Kidney epithelial cell (primary cell): ENCODE measurements around the gene NUDT6. TPM values are rescaled to one million over a fixed set of nuclear protein-coding genes. Genes with fewer than 3 reads are reported as not detected.
"Not testable (repeated sequence)": the region's sequence is repeated elsewhere in the genome, so short reads cannot be mapped to it uniquely, and the experiment has no call there.

Source experiments
- DNase-seq: peaks from one replicate; pipeline ENCODE4 v3.0.0-alpha.2; 2010; ENCODE audit warnings: low read depth
- H3K27me3 ChIP-seq: 2 replicates; pipeline ENCODE4 v1.6.0; 2011; ENCODE audit warnings: low read length; ENCODE audit not compliant: control insufficient read depth, insufficient read depth
- H3K36me3 ChIP-seq: 2 replicates; pipeline ENCODE4 v1.5.1; 2011; ENCODE audit warnings: low read length; ENCODE audit not compliant: control insufficient read depth, insufficient read depth
- H3K4me3 ChIP-seq: 2 replicates; pipeline ENCODE4 v1.5.1; 2011; ENCODE audit warnings: low read depth, mild to moderate bottlenecking, control low read depth, low read length
- total RNA-seq: library from RNA; depleted of rRNA; stranded (reverse); fragments of >200 nt; gene quantifications from 2 replicates; pipeline ENCODE4 v1.2.3, GENCODE V29; 2015
- TF ChIP-seq, protein P1 (sequence below): IDR thresholded peaks from 2 replicates; pipeline ENCODE4 v1.5.1; 2011; ENCODE audit warnings: mild to moderate bottlenecking, moderate library complexity, low read length, control low read depth, inconsistent platforms; ENCODE audit not compliant: insufficient read depth, poor library complexity, severe bottlenecking

NUDT6 gene
- total RNA-seq, 1 donor from 2014 or later = 9.7 TPM

DNA sequence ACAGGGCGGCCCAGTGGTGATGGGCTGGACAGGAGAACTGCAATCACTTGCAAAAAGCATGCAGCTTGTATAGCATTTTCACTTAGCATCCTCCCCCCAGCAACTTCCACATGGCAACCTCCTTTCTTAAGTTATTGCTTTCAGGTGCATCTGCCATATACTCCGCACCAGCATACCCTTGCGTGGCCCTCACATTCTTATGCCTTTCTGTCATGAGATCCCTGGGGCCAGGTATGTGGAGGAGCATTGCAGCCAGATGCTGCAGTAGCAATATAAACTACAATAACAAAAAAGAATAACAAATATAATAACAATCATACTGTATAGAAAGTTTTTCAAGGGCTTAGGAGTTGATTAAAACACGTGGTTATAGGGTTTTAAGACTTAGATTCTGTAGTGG lies 26.3 kb upstream of the NUDT6 start:
- Histone ChIP-seq H3K36me3 (no peaks in the 10 kb centered on the region), H3K4me3 (no peak overlapping the region), H3K27me3 (no peaks in the 10 kb centered on the region)
- DNase-seq = no peak
- TF ChIP-seq, protein P1, sequence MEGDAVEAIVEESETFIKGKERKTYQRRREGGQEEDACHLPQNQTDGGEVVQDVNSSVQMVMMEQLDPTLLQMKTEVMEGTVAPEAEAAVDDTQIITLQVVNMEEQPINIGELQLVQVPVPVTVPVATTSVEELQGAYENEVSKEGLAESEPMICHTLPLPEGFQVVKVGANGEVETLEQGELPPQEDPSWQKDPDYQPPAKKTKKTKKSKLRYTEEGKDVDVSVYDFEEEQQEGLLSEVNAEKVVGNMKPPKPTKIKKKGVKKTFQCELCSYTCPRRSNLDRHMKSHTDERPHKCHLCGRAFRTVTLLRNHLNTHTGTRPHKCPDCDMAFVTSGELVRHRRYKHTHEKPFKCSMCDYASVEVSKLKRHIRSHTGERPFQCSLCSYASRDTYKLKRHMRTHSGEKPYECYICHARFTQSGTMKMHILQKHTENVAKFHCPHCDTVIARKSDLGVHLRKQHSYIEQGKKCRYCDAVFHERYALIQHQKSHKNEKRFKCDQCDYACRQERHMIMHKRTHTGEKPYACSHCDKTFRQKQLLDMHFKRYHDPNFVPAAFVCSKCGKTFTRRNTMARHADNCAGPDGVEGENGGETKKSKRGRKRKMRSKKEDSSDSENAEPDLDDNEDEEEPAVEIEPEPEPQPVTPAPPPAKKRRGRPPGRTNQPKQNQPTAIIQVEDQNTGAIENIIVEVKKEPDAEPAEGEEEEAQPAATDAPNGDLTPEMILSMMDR = no peak

DNA sequence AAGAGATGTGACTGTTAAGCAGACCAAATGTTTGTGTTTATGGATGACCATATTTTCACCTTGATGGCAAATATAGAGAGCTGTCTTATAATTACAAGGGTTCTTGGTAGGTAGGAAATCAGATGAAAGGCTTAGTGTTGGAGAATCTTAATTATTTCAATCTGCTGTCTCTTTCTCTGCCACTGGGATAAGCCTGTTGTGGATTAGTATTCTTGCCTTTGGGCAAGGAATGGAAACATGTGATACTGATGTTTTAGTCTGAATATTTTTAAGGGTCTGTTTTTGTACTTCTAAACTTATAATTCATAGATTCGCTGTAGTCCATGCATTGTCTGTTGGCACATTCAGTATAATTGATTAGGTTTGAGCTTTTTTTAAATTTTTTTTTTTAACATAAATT lies 23.7 kb upstream of the NUDT6 start:
- Histone ChIP-seq H3K4me3 (no peak overlapping the region), H3K27me3 (no peaks in the 10 kb centered on the region), H3K36me3 (no peaks in the 10 kb centered on the region)
- no peak for DNase-seq
- TF ChIP-seq, protein P1 = no peak

DNA sequence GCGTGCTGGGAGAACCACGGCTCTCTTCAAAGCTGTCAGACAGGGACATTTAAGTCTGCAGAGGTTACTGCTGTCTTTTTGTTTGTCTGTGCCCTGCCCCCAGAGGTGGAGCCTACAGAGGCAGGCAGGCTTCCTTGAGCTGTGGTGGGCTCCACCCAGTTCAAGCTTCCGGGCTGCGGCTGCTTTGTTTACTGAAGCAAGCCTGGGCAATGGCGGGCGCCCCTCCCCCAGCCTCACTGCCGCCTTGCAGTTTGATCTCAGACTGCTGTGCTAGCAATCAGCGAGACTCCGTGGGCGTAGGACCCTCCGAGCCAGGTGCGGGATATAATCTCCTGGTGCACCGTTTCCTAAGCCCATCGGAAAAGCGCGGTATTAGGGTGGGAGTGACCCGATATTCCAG lies 22.7 kb upstream of the NUDT6 start:
- H3K36me3 ChIP-seq, DNase-seq, H3K27me3 ChIP-seq, H3K4me3 ChIP-seq: not testable (repeated sequence)

DNA sequence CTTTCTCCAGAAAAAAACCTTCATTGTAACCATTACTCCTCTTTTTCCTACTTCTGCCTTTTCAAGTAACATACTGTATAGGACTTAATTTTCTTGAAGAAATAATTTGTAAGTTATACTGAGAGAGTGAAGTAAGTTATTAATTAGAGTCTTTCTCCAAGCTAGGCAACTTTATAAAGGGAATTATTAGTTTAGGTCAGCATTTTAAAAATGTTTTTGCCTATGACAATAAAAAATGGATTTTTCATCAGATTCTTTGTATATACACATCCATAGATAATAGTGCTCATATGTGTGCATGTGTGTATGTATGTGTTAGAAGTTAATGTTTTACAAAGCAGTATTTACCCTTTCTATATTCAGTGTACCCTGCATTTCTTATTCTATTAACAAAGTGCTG lies 10.4 kb upstream of the NUDT6 start:
- Histone ChIP-seq H3K36me3 (no peaks in the 10 kb centered on the region), H3K4me3 (no peak overlapping the region), H3K27me3 (no peaks in the 10 kb centered on the region)
- no peak for DNase-seq
- TF ChIP-seq, protein P1 = no peak

DNA sequence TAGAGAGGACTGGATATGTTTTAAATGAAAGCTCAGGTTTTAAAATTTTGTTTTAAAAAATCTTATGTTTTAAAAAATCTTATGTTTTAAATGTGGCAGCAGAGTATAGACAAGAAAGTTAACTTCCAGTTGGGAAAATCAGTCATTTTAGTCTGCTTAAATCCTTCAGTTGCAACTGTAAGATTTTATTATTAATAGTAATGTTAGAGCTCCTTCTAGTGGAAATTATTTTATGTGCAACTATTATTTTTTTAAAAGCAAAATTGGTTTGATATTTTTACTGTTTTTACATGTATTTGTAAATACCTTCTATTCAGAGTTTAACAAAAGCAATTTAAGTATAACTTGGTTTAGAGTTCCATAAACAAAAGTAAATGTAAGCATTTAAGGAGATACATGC lies 8.5 kb upstream of the NUDT6 start:
- DNase-seq = no peak

DNA sequence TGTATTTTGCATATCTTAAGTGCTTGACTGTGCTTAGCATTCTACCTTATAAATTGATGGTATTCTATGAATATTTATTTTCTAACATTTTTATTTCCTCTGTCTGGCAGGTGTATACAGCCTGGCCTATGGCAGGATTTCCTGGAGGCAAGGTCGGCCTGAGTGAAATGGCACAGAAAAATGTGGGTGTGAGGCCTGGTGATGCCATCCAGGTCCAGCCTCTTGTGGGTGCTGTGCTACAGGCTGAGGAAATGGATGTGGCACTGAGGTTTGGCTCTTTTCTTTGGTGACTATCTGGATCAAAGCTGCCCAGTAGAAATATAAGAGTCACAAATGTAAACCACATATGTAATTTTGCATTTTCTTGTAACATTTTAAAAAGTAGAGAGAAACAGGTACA lies 6.5 kb upstream of the NUDT6 start:
- Histone ChIP-seq H3K4me3 (no peak overlapping the region), H3K36me3 (no peaks in the 10 kb centered on the region), H3K27me3 (no peaks in the 10 kb centered on the region)
- no peak for DNase-seq
- TF ChIP-seq, protein P1 = no peak

More for the DNA sequence above, 8.5 kb upstream of the NUDT6 start:
- Histone ChIP-seq H3K27me3 (no peaks in the 10 kb centered on the region), H3K36me3 (no peaks in the 10 kb centered on the region), H3K4me3 (no peak overlapping the region)
- TF ChIP-seq, protein P1 = peak; percentile 16
